Suprapubic skin (tissue), 3 donors: ENCODE data around the gene RNPEPL1.

Experiments used
- POLR2A ChIP-seq, 2 donors: fragments of 450-650 bp; IDR thresholded peaks; one replicate each; pipeline ENCODE4 v1.6.1; 2017; ENCODE audit warnings: antibody characterized with exemption in 2 of 2, mild to moderate bottlenecking in 2 of 2, moderate library complexity in 2 of 2
- TF ChIP-seq, protein P1 (sequence below), 2 donors: fragments of 200-600 bp in 1 of 2; fragments of 450-650 bp in 1 of 2; sonication (generic) in 1 of 2; IDR thresholded peaks; one replicate each; pipeline ENCODE4 v1.5.1; 2016 to 2019; ENCODE audit warnings: antibody characterized with exemption in 2 of 2, mild to moderate bottlenecking in 1 of 2, moderate library complexity in 1 of 2

DNA sequence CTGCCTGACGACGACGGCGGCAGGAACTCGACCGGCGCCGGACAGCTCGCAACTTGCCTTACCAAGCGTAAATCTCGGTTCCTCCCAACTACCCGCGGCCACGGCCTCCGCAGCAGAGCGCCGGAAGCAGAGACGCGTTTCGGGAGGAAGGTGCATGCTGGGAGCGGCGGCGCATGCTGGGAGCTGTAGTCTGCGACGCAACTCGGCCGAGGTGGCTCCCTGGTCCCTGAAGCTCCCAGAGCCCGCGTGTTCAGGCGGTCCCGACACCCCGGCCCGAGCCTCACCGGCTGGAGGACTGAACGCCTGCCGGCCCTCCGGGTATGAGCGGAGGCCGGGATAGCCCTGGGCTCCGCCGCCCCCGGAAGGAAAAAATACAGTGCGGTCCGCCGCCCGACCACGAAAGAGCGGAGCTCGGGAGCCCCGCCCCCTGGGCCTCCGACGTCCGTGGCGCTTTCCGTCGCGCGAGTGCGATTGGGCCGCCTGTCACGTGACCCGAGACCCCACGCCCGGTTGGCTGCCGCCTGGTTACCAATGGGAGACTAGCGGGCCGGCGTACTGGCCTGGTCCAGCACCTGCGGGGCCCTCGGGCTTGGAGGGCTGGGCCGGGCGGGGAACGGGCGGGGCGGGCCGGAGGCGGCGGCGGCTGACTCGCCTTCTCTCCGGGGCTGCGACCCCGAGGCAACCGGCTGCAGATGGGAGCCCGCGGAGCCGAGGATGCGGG is 18.1 kb downstream of the RNPEPL1 start, which contains the start of gene CAPN10:
- TF ChIP-seq, protein P1, sequence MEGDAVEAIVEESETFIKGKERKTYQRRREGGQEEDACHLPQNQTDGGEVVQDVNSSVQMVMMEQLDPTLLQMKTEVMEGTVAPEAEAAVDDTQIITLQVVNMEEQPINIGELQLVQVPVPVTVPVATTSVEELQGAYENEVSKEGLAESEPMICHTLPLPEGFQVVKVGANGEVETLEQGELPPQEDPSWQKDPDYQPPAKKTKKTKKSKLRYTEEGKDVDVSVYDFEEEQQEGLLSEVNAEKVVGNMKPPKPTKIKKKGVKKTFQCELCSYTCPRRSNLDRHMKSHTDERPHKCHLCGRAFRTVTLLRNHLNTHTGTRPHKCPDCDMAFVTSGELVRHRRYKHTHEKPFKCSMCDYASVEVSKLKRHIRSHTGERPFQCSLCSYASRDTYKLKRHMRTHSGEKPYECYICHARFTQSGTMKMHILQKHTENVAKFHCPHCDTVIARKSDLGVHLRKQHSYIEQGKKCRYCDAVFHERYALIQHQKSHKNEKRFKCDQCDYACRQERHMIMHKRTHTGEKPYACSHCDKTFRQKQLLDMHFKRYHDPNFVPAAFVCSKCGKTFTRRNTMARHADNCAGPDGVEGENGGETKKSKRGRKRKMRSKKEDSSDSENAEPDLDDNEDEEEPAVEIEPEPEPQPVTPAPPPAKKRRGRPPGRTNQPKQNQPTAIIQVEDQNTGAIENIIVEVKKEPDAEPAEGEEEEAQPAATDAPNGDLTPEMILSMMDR (IDR thresholded peaks at IDR 0.05), result no peak
- peak in 1 of 2 donors; percentile 57 for TF ChIP-seq POLR2A (IDR thresholded peaks at IDR 0.05)
